ENCODE data around the gene FNBP1.
"Not testable (repeated sequence)": the region's sequence is repeated elsewhere in the genome, so short reads cannot be mapped to it uniquely, and the experiment has no call there.

The FNBP1 gene

GRCh38 chr9:129997706-129998105, 45.3 kb downstream of the FNBP1 start:
- not testable (repeated sequence) for H4K8ac ChIP-seq (ENCODE audit: low read depth, low read length); H3K27ac ChIP-seq (replicated peaks; ENCODE audit: low read length); H3K4me2 ChIP-seq (ENCODE audit: insufficient read depth, low read length, poor library complexity, severe bottlenecking); H2BK15ac ChIP-seq (ENCODE audit: low read length); H3K27me3 ChIP-seq (ENCODE audit: control insufficient read depth in 3 of 3, insufficient read depth in 3 of 3, low read depth in 1 of 3, low read length in 3 of 3); H2BK12ac ChIP-seq (ENCODE audit: low read length); H3K18ac ChIP-seq (ENCODE audit: low read length); H3K4ac ChIP-seq (ENCODE audit: low read length); H3K9ac ChIP-seq (ENCODE audit: low read depth, low read length, poor library complexity); H2BK5ac ChIP-seq (ENCODE audit: low read length); DNase-seq (ENCODE audit: low spot score); H3K14ac ChIP-seq (ENCODE audit: low read length); H2BK120ac ChIP-seq (ENCODE audit: low read depth, low read length); H3K9me3 ChIP-seq (replicated peaks in 1 of 2; ENCODE audit: control insufficient read depth in 2 of 2, insufficient read depth in 1 of 2, low read depth in 1 of 2, low read length in 2 of 2); H3K4me1 ChIP-seq (ENCODE audit: control insufficient read depth in 2 of 2, insufficient read depth in 1 of 2, low read depth in 1 of 2, low read length in 2 of 2); H3K4me3 ChIP-seq (ENCODE audit: low read length in 2 of 2); H2AK5ac ChIP-seq (ENCODE audit: low read depth, low read length); H2AFZ ChIP-seq (ENCODE audit: low read length); H3K79me1 ChIP-seq (ENCODE audit: low read depth, low read length); H4K91ac ChIP-seq (ENCODE audit: low read depth, low read length, poor library complexity); H3K23ac ChIP-seq (ENCODE audit: low read depth, low read length, poor library complexity)
- no CpG with 5 or more reads among the region's 3 CpGs for WGBS, 2 donors (ENCODE audit: extremely low coverage in 2 of 2, insufficient read length in 2 of 2, insufficient replicate concordance in 1 of 2)
- H3K36me3 ChIP-seq (replicated peaks in 1 of 2; ENCODE audit: control insufficient read depth in 2 of 2, insufficient read depth in 2 of 2, low read length in 2 of 2), result peaks cover 0 to 11% of the 10 kb centered on the region in 2 donors

- no peaks in the 10 kb centered on the region for H3K79me1 ChIP-seq (ENCODE audit: low read depth, low read length)
- no CpG with 5 or more reads among the region's 7 CpGs for WGBS, 2 donors (ENCODE audit: extremely low coverage in 2 of 2, insufficient read length in 2 of 2, insufficient replicate concordance in 1 of 2)
- no peak for DNase-seq (ENCODE audit: low spot score)
- no peak overlapping the region for H4K91ac ChIP-seq (ENCODE audit: low read depth, low read length, poor library complexity)
- no peak overlapping the region for H2AK5ac ChIP-seq (ENCODE audit: low read depth, low read length)
- no peak overlapping the region for H3K27ac ChIP-seq (replicated peaks; ENCODE audit: low read length)
- no peak overlapping the region for H2BK12ac ChIP-seq (ENCODE audit: low read length)
- no peak overlapping the region for H3K4me3 ChIP-seq (ENCODE audit: low read length in 2 of 2)
- H3K23ac ChIP-seq (ENCODE audit: low read depth, low read length, poor library complexity), result no peak overlapping the region
- no peak overlapping the region for H3K4me2 ChIP-seq (ENCODE audit: insufficient read depth, low read length, poor library complexity, severe bottlenecking)
- peaks cover 0 to 2% of the 10 kb centered on the region in 2 donors for H3K9me3 ChIP-seq (replicated peaks in 1 of 2; ENCODE audit: control insufficient read depth in 2 of 2, insufficient read depth in 1 of 2, low read depth in 1 of 2, low read length in 2 of 2)
- no peak overlapping the region for H2BK15ac ChIP-seq (ENCODE audit: low read length)
- H4K8ac ChIP-seq (ENCODE audit: low read depth, low read length), result no peak overlapping the region
- peaks cover 0 to 15% of the 10 kb centered on the region in 2 donors for H3K36me3 ChIP-seq (replicated peaks in 1 of 2; ENCODE audit: control insufficient read depth in 2 of 2, insufficient read depth in 2 of 2, low read length in 2 of 2)
- no peak overlapping the region for H3K9ac ChIP-seq (ENCODE audit: low read depth, low read length, poor library complexity)
- H2AFZ ChIP-seq (ENCODE audit: low read length), result no peak overlapping the region
- no peak overlapping the region for H3K18ac ChIP-seq (ENCODE audit: low read length)
- H3K14ac ChIP-seq (ENCODE audit: low read length), result no peak overlapping the region
- H2BK5ac ChIP-seq (ENCODE audit: low read length), result no peak overlapping the region
- H3K4ac ChIP-seq (ENCODE audit: low read length), result no peak overlapping the region
- no peak overlapping the region for H2BK120ac ChIP-seq (ENCODE audit: low read depth, low read length)
- H3K4me1 ChIP-seq (ENCODE audit: control insufficient read depth in 2 of 2, insufficient read depth in 1 of 2, low read depth in 1 of 2, low read length in 2 of 2), result no peaks in the 10 kb centered on the region
- H3K27me3 ChIP-seq (ENCODE audit: control insufficient read depth in 3 of 3, insufficient read depth in 3 of 3, low read depth in 1 of 3, low read length in 3 of 3), result no peaks in the 10 kb centered on the region
These were observed 46.7 kb downstream of the FNBP1 start for GRCh38 chr9:129996161-129996830.

DNA sequence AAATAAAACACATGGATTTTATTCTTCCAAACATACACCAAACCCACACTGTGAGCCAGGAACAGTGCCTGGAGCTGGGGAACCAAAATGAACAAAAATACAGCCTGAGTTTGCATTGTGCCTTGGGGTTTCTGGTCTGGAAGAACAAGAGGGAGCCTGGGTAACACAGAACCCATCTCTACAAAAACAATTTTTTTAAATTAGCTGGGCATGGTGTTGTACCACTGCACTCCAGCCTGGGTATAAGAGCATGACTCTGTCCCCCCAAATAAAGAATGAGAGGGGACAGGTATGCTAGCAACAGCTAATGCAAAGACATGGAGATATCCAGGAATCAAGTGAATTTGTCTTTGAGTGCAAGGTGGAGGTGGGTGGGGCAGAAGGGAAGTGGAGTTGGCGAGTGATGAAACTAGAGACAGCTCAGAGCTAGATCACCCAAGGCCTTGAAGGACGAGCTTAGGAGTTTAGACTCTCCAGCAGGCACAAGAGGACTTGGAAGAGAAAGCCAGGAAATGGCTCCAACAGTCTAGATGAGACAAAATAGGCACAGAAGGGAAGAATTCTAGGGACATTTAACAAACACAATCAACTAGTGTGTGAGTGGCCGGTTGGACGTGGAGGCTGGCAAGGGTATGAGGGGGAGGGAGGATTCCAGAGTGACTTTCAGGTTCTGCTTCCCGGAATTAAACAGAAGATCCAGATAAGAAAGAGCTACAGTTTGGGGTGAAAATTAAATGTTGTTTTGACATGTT, 47.4 kb downstream of the FNBP1 start:
- Histone ChIP-seq H4K8ac (ENCODE audit: low read depth, low read length) (no peak overlapping the region), H3K9ac (ENCODE audit: low read depth, low read length, poor library complexity) (no peak overlapping the region), H3K23ac (ENCODE audit: low read depth, low read length, poor library complexity) (no peak overlapping the region), H3K4ac (ENCODE audit: low read length) (no peak overlapping the region), H2AK5ac (ENCODE audit: low read depth, low read length) (no peak overlapping the region), H3K4me1 (ENCODE audit: control insufficient read depth in 2 of 2, insufficient read depth in 1 of 2, low read depth in 1 of 2, low read length in 2 of 2) (no peaks in the 10 kb centered on the region), H3K27ac (replicated peaks; ENCODE audit: low read length) (no peak overlapping the region), H3K4me2 (ENCODE audit: insufficient read depth, low read length, poor library complexity, severe bottlenecking) (no peak overlapping the region), H2BK120ac (ENCODE audit: low read depth, low read length) (no peak overlapping the region), H3K79me1 (ENCODE audit: low read depth, low read length) (no peaks in the 10 kb centered on the region), H3K36me3 (replicated peaks in 1 of 2; ENCODE audit: control insufficient read depth in 2 of 2, insufficient read depth in 2 of 2, low read length in 2 of 2) (peaks cover 0 to 14% of the 10 kb centered on the region in 2 donors), H3K18ac (ENCODE audit: low read length) (no peak overlapping the region), H3K4me3 (ENCODE audit: low read length in 2 of 2) (no peak overlapping the region), H2BK15ac (ENCODE audit: low read length) (no peak overlapping the region), H2BK12ac (ENCODE audit: low read length) (no peak overlapping the region), H2AFZ (ENCODE audit: low read length) (no peak overlapping the region), H3K9me3 (replicated peaks in 1 of 2; ENCODE audit: control insufficient read depth in 2 of 2, insufficient read depth in 1 of 2, low read depth in 1 of 2, low read length in 2 of 2) (peaks cover 0 to 2% of the 10 kb centered on the region in 2 donors), H4K91ac (ENCODE audit: low read depth, low read length, poor library complexity) (no peak overlapping the region), H2BK5ac (ENCODE audit: low read length) (no peak overlapping the region), H3K27me3 (ENCODE audit: control insufficient read depth in 3 of 3, insufficient read depth in 3 of 3, low read depth in 1 of 3, low read length in 3 of 3) (no peaks in the 10 kb centered on the region), H3K14ac (ENCODE audit: low read length) (no peak overlapping the region)
- no peak for DNase-seq (ENCODE audit: low spot score)
- WGBS, 2 donors (ENCODE audit: extremely low coverage in 2 of 2, insufficient read length in 2 of 2, insufficient replicate concordance in 1 of 2), result no CpG with 5 or more reads among the region's 5 CpGs

GRCh38 chr9:129994882-129995281, 48.1 kb downstream of the FNBP1 start:
- no peak overlapping the region for H2BK120ac ChIP-seq (ENCODE audit: low read depth, low read length)
- H3K14ac ChIP-seq (ENCODE audit: low read length), result no peak overlapping the region
- no peak overlapping the region for H2BK15ac ChIP-seq (ENCODE audit: low read length)
- no peaks in the 10 kb centered on the region for H3K27me3 ChIP-seq (ENCODE audit: control insufficient read depth in 3 of 3, insufficient read depth in 3 of 3, low read depth in 1 of 3, low read length in 3 of 3)
- no peak overlapping the region for H3K27ac ChIP-seq (replicated peaks; ENCODE audit: low read length)
- no peak overlapping the region for H2AK5ac ChIP-seq (ENCODE audit: low read depth, low read length)
- no peak overlapping the region for H4K91ac ChIP-seq (ENCODE audit: low read depth, low read length, poor library complexity)
- no peak overlapping the region for H3K23ac ChIP-seq (ENCODE audit: low read depth, low read length, poor library complexity)
- H3K4me3 ChIP-seq (ENCODE audit: low read length in 2 of 2), result no peak overlapping the region
- H2AFZ ChIP-seq (ENCODE audit: low read length), result no peak overlapping the region
- peaks cover 0 to 2% of the 10 kb centered on the region in 2 donors for H3K9me3 ChIP-seq (replicated peaks in 1 of 2; ENCODE audit: control insufficient read depth in 2 of 2, insufficient read depth in 1 of 2, low read depth in 1 of 2, low read length in 2 of 2)
- no peak overlapping the region for H2BK5ac ChIP-seq (ENCODE audit: low read length)
- H3K18ac ChIP-seq (ENCODE audit: low read length), result no peak overlapping the region
- WGBS, 2 donors (ENCODE audit: extremely low coverage in 2 of 2, insufficient read length in 2 of 2, insufficient replicate concordance in 1 of 2), result no CpG with 5 or more reads among the region's 3 CpGs
- DNase-seq (ENCODE audit: low spot score), result no peak
- H3K9ac ChIP-seq (ENCODE audit: low read depth, low read length, poor library complexity), result no peak overlapping the region
- H3K4ac ChIP-seq (ENCODE audit: low read length), result no peak overlapping the region
- H3K4me1 ChIP-seq (ENCODE audit: control insufficient read depth in 2 of 2, insufficient read depth in 1 of 2, low read depth in 1 of 2, low read length in 2 of 2), result no peaks in the 10 kb centered on the region
- peaks cover 0 to 14% of the 10 kb centered on the region in 2 donors for H3K36me3 ChIP-seq (replicated peaks in 1 of 2; ENCODE audit: control insufficient read depth in 2 of 2, insufficient read depth in 2 of 2, low read length in 2 of 2)
- H2BK12ac ChIP-seq (ENCODE audit: low read length), result no peak overlapping the region
- H4K8ac ChIP-seq (ENCODE audit: low read depth, low read length), result no peak overlapping the region
- no peaks in the 10 kb centered on the region for H3K79me1 ChIP-seq (ENCODE audit: low read depth, low read length)
- H3K4me2 ChIP-seq (ENCODE audit: insufficient read depth, low read length, poor library complexity, severe bottlenecking), result no peak overlapping the region
